Dermis microvascular lymphatic vessel endothelial cell (primary cell): Measurements from ENCODE around the gene KDM4B. TPM values are rescaled to one million over a fixed set of nuclear protein-coding genes. Genes with fewer than 3 reads are reported as not detected.
"Not testable (repeated sequence)": the region's sequence is repeated elsewhere in the genome, so short reads cannot be mapped to it uniquely, and the experiment has no call there.

Experiments used
- DNase-seq, 2 donors: peaks; one replicate each; pipeline versions ENCODE4 v3.0.0 to v3.0.0-alpha.2; 2010; ENCODE audit warnings: low read depth in 2 of 2
- total RNA-seq: library from RNA; depleted of rRNA; stranded (reverse); fragments of >200 nt; gene quantifications from 2 replicates; pipeline ENCODE4 v1.2.1, GENCODE V29; 2014

Gene KDM4B
- total RNA-seq, 1 donor from 2014 or later = 9.5 TPM

DNA sequence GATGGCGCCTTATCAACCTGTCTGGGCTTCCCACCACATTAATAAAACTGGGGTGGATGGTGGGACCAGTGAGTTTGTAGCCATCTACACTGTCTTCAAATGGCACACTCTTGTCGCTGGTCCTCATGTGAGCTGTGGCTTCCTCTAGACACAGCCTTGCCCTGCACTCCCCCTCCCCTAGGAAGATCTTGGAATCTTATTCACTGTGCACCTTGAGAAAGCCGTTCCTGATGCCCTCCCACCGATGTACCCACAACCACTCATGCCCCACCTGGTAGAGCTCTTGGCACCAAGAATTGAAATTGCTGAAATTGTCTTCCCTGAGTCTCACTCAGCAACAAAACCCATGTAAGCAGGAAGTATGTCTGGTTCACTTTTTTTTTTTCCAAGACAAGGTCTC is 225.7 kb downstream of the KDM4B start:
- DNase-seq = no peak

DNA sequence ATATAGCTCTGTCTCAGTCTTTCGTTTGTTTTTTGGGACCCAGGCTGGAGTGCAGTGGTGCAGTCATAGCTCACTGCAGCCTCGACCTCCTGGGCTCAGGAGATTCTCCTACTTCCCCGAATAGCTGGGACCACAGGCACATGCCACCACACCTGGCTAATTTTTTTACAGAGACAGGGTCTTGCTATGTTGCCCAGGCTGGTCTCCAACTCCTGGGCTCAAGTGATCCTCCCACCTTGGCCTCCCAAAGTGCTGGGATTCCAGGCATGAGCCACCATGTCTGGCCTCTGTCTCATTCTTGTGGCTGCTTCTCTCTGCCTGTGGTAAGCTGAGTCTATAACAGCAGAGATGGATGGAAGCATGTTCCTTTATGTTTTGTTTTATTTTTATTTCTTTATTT is 226.7 kb downstream of the KDM4B start:
- DNase-seq = not testable (repeated sequence)

DNA sequence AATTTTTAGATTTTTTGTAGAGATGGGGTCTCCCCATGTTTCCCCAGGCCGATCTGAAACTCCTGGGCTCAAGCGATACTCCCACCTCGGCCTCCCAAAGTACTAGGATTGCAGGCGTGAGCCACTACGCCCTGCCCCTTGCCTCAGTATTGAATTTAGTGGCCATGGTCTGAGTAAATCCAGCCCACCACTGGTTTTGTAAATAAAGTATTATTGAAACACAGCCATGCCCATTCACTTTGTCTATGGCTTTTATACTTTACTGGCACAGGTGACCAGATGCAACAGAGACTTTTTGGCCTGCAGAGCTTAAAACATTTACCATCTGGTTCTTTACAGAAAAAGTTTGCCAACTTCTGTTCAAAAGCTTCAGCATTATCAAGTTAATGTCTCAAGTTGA is 227.9 kb downstream of the KDM4B start:
- no peak for DNase-seq

DNA sequence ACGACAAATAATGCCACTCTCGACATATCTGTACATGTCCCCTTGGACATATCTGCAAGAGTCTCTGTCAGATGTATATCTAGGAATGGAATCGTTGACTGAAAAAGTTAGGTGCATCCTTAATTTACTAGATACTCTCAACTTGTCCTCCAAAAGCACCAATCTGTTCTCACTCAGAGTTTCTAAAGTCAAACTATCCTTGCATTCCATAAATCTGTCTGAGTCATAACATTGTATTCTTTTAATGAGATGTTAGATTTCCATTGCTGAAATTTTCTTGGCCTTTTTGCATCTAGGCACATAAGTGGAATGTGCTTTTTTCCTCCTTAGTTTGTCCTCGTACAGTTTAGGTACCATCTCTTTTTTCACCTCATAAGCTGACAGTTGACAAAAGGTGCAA is 231.9 kb downstream of the KDM4B start:
- no peak for DNase-seq

DNA sequence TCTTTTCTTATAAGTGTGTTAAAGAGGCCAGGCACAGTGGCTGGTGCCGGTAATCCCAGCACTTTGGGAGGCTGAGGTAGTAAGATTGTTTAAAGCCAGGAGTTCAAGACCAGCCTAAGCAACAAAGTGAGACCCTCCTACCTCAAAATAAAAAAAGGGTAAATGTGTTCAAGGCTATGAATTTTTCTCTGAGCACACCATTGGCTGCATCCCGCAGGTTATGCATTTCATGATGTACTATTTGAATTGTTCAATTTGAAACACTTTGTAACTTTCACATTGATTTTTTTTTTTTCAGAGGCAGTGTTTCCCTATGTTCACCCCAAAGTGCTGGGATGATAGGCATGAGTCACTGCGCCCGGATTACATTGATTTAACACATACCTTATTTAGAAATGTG is 233.6 kb downstream of the KDM4B start:
- DNase-seq = no peak

Other genes with a start within 250 kb of the KDM4B start
- gene DPP9, start 245.3 kb upstream of the KDM4B start, total RNA-seq = 13.0 and 20.6 TPM in 2 replicates
- gene FEM1A, start 177.4 kb upstream of the KDM4B start, total RNA-seq = 11.6 and 16.9 TPM in 2 replicates
- 2.3 and 4.4 TPM in 2 replicates for gene TICAM1, start 137.4 kb upstream of the KDM4B start, total RNA-seq
- 75.1 and 97.5 TPM in 2 replicates for gene PLIN3, start 101.4 kb upstream of the KDM4B start, total RNA-seq
- under 0.01 TPM in 1 of 2 replicates, not detected in the other for gene ARRDC5, start 66.2 kb upstream of the KDM4B start, total RNA-seq
- gene UHRF1, start 59.6 kb upstream of the KDM4B start, total RNA-seq = 18.3 and 27.1 TPM in 2 replicates